Hematopoietic multipotent progenitor cell treated with erythropoietin and hydrocortisone succinate and interleukin-3 and kit ligand, for 6 days (in vitro differentiated cells): ENCODE measurements around the gene CHKB.

Source experiments
- DNase-seq: peaks from one replicate; pipeline ENCODE4 v3.0.0-alpha.2; 2015

The CHKB gene

DNA sequence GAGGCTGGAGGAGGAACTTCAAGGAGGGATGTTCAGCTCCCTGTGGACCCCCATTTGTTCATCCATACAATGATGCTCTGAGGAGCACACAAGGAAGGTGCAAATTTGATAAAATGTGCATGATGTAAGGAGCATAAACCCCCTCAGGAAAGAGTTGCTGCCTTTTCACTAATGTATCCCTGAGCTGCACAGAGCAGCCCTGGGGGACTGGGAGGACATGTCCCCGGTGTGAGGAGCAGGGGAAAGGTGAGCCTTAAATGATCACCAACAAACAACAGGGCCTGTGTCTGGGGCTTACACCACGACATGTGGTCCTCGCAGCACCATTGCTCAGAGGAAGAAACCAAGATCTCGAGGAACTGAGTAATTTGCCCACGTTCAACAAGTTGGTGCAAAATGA is 14.4 kb upstream of the CHKB start:
- DNase-seq: no peak

DNA sequence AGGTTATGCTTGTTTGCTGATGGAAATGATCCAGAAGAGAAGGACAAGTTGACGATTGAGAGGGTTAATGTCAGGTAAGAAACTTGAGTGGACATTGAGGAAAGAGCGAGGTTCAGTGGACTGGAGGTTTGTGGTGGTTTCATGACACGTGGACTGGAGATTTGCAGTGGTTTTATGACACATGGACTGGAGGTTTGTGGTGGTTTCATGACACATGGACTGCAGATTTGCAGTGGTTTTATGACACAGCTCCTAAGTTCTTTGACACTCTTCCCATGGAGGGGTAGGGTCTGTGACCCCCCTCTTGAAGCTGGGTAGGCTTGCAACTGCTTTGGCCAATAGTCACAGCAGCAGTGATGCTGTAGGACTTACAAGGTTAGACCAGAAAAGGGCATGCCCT is 12.5 kb upstream of the CHKB start:
- DNase-seq: no peak

DNA sequence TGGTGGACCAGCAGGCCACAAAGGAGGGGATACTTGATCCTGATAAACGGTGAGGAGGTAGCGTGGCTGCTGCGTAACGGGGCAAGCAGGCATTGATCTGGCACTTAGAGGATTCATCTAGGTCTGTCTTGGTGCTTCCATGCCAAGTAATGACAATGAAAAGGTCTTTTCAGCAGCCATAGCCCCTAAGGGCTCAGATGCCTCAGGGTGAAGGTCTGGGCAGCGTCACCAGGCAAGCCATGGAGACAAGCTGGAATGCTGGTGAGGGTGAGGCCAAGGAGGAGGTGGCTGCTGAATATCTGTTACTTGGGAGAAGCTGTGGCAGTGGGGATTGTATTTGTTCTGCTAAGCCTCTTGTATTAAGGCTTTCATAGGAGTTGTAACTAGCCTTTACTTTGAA is 4.8 kb upstream of the CHKB start:
- DNase-seq: no peak

DNA sequence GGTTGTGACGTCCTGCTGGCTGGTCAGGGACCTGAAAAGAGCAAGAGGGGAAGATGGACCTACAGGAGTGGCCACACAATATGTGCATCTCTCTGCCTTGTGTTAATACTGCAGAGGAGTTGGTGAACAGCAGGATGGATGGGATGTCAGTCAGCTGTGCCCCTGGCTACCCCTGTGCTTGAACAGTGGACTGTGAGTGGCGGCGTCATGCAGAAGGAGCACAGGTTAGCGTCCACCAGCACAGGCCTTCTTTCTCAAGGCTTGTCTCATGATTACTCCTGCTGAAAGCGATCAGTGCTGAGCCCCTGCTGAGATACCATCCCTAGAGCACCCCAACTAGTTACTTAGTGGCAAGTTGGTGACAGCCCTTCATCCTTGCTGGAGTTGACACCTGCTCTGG is 3.8 kb upstream of the CHKB start:
- no peak for DNase-seq

DNA sequence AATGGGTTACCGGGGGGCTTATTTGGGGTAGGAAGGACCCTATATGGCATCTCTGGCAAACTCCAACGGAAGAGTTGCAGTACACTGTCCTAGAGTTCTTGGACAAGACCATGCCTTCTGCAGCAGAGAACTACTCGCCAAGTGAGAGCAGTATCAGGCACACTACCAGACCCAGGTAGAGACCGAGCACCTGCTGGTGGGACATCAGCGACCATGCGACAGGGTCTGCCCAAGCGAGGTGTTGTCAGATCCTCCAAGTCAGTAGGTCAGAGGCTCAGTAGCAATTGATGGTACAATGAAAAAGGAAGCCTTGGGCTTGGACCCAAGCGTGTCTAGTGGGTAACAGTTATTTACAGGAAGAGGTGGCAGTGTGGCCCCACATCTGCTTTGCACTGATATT is 3.1 kb upstream of the CHKB start:
- no peak for DNase-seq

DNA sequence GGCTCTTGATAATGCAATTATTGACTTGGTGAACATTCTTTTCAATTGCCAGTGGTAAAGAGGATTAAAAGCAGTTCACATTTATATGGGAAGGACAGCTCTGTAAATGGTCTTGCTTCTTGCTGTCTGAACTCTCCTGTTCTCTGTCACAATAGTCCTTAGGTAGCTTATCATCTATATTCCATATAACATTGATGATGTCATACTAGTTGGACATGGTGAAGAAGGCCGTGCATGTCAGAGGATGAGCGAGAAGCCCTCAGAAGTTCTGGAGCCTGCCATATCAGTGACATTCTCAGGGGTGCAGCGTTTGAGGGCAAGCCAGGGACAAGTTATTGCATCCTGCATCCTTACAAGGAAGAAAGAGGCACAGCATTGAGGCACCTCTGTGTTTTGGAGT is 2.6 kb upstream of the CHKB start:
- DNase-seq: no peak

DNA sequence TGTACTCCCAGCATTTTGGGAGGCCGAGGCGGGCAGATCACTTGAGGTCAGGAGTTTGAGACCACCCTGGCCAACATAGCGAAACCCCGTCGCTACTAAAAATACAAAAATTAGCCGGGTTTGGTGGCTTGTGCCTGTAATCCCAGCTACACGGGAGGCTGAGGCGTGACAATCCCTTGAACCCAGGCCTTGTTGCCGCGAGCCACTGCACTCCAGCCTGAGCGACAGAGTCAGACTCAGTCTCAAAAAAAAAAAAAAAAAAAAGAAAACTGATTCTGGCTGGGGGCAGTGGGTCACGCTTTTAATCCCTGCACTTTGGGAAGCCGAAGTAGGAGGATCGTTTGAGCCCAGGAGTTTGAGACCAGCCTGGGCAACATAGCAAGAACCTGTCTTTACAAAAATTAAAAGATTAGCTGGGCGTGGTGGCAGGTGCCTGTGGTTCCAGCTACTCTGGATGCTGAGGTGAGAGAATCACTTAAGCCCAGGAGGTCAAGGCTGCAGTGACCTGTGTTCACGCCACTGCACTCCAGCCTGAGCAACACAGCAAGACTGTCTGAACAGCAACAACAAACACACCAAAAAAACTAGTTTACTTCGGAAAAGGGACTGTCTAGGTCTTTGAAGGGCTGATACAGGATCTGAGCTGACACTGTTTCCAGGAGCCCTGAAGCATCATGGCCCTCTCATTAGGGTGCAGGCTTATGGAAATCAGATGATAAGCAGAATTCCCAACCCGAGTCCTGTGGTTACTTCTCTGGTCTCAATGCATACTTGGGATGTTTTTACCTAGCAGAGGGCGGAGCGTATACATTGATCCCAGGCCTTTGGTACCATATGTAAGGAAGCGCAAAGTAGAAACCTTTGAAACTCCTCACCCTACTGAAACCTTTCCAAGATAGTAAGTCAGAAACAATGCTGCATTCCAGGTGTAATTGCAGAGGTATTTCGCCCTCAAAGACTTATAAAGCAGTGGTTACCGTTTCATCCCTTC is 1.8 kb upstream of the CHKB start:
- DNase-seq: no peak

DNA sequence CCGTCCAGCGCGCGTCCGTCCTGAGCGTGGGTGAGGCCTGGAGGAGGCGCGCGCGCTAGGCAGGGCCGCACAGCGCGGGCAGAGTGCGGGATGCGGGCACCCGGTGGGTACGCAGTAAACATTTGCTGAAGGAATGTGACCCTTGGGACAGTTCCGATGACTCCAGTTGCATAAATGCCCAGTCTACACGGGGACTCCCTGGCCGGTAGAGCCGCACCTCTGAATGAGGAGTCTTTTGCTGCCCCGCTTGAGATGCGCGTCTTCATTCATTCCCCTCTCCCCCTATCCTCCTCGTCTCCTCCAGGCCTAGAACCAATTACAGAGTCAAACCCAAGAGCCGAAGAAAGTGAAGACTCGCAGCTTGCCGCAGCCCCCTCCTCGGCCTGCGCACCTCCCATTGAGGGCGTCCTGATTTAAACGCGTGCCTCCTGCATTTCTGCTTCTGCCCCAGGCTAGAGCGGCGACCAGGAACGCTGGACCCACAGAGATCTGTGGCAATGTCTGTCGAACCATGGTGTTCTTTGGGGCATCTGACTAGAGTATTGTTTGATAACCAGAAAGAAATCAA is 729 bp upstream of the CHKB start:
- no peak for DNase-seq

DNA sequence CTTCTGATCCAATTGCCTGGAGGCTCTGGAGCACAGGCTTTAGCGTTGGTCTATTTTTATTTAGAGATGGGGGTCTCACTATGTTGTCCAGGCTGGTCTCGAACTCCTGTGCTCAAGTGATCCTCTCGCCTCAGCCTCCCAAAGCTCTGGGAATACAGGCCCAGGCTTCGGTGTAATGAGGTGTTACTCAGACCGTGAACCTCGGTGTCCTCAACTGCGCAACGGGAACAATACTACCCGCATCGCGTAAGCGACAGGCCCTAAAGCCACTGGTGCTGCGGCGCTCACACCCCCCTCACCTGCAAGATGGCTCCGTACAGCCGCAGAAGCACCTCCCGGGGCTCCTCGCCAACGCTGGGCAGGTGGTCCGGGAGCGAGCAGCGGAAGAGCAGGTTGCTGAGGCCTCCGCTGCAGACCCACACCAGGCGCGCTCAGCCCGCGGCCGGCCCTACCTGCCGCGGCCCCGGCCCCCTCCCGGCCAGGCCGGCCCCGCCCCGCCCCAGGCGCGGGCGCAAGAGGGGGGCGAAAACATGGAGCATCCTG is 628 bp downstream of the CHKB start:
- peak; percentile 51 for DNase-seq

DNA sequence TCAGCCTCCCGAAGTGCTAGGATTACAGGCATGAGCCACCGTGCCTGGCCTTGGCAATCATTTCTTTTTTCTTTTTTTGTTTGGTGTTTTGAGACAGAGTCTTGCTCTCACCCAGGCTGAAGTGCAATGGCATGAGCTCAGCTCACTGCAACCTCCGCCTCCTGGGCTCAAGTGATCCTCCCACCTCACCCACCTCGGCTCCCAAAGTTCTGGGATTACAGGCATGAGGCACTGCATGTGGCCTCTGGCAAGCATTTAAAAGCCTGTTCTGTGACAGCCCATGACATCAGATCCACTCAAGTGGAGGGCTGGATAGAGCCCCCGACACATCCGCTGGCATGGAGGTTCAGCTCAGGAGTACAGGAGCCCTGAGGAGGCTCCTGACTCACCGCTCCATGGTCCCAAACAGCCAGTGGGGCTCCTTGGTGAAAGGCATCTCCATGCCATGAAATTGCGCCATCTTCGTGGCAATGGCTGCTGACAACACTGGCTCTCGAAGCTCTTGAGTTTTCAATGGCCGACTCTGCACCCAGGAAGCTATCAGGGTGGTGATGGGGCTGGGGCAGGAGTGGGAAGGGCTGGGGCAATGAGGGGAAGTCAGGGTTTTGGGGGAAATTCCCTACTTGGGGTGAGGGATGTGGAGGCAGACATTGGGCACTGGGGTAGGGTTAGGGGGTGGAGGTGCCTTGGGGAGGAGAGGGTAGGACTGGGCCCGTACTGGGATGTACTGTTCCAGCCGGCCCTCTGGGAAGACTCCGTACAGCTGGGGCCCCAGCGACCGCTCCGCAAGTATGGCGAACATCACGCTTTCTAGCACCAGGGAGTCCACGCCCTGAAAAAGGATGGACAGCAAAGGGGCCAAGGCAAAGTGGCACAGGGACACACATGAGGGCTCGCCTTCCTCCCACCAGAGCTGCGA is 1.4 kb downstream of the CHKB start:
- DNase-seq: no peak

DNA sequence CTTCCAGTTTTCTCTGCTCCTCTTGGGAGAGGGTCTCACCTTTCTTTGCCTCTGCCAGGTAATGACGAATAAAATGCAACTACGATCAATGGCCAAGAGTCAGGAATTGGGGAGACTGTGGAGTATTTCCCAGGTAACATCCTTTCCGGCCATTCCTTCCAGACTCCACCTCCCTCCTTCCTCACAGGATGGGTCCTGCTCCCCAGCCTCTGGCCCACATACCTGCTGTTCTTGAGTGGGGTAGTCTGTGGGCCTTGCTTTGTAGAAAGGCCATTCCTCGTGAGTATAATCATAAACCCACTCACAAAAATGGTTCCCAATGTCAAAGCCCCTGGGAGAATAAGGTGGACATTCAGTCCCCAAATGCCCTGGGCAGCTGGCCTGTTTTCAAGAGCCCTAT is 2.9 kb downstream of the CHKB start:
- DNase-seq: no peak

DNA sequence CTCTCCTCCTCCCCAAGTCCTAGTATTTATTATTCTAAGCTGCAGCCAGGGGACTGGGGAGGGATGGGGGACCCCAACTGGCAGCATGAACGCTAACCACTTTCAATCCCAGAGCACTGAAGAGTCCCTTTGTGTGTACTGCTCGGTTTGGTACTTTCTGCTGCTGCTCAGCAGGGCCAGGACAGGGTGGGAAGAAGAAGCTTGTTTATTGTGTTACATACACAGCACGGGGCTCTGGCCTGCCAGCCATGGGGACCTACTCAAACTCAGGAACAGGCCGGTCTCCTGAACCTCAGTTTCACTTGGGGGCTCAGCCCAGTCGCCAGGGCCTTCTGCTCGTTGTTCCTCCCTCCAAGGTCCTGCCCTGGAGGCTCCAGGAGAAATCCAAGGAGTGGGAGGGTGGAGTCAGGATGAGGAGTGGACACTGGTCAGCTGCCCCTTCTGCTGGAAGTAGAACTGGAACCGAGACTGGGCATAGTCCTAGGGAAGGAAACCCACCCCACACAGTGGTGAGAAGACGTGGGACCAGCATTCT is 3.8 kb downstream of the CHKB start:
- no peak for DNase-seq

DNA sequence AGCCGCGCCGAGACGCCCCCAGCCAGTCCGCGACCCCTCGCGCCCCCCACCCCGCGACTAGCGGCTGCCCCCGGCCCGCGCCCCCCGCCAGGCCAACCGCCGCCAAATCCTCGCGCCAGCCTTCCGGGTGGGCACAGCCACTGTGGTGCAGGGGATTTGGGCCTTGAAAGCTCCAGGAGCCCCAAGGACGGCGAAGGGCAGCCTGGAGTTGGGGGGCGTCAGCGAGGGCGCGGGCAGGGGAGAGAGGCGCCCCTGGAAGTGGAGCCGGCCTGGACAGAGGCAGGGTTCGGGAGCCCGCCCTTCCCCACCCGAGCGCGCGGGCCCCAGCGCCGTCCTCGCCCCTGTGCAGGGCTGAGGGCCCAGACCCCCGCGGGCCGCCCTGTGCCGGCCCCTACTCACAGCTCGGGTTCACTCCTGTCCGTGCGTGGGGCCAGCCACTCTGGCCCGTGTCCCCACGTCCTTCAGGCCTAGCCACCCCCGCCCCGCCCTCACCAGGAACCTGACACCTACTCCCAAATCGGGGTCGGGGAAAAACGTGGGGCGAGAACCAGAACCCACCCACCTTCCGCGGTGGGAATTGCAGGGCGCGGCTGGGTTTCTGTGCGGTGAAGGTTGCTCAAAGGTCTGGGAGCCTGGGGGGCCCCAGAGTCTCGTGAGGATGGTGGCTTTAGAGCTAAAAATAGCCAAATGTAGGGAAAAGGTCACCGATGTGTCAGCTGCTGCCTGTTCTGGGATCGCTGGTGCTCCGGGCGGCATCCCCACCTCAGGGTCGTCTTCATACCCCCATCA is 4.5 kb downstream of the CHKB start, which contains the start of gene CPT1B:
CPT1B (minus strand) TSS at position 441 of the 789 bp plus-strand sequence. CDS start 512 bp downstream, outside the sequence.
- no peak for DNase-seq

DNA sequence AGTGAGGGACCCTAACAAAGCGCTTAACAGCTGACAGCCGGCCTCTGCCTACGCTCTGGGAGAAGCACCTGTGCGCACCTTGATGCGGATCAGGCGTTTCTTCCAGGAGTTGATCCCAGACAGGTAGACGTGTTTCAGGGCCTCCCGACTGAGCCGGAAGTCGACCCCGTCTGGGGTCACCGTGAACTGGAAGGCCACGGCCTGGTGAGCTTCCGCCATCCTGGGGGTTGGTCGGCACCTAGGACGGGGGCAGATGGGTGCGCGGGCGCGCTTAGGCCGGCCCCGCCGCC is 5.0 kb downstream of the CHKB start:
- DNase-seq: no peak

DNA sequence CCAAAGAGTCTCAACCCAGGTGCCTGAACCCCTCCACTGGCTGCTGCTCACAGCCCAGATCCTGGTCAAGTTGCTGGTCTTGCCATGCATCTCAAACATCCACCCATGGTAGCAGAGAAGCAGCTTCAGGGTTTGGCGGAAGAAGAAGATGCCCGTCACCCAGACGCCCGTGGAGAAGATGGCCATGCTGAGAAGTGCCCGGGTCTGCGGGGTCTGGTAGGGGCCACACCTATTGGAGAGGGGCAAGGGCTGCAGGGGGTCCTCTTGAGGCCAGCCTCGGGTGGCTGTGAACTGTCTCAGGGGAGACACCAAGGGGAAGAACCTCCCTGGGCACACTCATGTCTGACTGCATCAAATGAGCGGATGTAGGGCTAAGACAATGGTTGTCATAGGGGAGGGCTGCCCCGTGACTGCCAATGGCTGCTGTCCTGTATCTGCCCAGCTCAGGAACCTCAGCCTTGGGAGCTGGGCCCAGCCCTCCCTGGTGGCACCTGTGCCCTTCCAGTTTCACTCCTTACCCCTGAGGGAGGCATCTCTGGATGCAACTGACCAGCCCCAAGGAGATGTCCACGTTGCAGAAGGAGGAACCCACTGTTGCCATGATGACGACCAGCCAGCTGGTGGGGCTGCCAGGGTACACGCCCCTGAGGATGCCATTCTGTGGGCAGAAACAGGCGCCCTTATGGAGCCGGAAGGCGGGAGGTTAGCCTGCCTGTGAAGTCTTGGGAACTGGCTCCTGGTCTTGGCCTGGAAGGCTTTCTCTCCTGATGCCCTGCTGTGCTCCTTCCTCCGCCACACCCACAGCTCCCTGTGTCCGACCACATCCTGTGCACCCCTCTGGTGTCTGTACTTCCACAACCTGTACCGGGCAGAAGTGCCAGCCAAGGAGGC is 5.6 kb downstream of the CHKB start:
- no peak for DNase-seq

DNA sequence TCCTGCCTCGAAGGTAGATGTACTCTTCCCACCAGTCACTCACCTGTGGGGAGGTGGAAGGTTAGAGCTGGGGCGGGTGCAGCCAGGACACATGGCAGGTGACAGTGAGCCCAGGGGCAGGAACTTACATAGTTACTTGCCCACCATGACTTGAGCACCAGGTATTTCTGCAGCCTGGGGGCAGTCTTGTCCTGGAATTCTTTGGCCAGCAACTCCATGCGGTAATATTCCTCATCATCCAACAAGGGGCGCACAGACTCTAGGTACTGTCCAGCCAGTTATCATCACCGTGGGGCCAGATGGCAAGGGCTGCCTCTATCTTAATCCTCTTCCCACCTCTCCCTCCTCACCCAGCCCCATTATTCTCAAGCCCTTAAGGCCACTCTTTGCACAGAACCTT is 6.6 kb downstream of the CHKB start:
- DNase-seq: peak; percentile 50

DNA sequence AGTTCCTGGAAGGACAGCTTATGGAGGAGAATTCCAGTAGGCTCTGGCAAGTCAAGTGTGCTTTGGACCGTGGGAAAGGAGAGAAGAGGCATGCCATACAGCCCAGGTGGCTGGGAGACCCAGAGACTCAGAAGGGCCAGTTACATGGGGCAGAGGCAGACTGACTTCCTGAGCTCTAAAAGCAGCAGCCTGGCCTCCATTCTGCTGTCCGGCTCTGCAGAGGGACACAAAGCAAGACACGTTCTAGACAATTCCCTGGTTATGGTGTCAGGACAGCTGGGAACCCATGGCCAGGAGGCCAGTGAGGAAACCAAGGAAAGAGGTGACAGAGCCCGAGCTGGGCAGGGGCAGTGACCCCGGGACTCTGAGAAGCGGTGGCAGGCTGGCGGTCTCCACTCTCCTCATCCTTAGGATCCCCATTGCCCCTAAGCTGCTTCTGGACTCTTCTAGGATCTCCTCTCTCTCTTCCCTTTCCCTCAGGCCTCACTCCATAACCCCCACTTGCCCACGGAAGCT is 7.2 kb downstream of the CHKB start:
- no peak for DNase-seq

DNA sequence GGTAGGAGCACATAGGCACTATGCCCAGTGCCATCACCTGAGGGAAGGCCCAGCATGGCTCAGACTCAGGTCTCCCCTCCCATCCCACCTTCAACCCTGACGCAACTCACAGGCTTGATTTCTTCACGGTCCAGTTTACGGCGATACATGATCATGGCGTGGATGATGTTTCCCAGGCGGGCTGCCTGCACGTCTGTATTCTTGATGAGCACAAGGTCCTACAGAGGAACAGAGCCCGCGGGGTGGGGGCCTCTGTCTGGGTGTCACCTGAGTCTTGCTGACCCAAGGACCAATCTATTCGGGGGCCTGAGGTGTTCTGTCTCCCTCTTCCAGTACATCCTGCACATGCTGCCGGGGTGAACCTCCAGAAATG is 8.3 kb downstream of the CHKB start:
- DNase-seq: no peak

DNA sequence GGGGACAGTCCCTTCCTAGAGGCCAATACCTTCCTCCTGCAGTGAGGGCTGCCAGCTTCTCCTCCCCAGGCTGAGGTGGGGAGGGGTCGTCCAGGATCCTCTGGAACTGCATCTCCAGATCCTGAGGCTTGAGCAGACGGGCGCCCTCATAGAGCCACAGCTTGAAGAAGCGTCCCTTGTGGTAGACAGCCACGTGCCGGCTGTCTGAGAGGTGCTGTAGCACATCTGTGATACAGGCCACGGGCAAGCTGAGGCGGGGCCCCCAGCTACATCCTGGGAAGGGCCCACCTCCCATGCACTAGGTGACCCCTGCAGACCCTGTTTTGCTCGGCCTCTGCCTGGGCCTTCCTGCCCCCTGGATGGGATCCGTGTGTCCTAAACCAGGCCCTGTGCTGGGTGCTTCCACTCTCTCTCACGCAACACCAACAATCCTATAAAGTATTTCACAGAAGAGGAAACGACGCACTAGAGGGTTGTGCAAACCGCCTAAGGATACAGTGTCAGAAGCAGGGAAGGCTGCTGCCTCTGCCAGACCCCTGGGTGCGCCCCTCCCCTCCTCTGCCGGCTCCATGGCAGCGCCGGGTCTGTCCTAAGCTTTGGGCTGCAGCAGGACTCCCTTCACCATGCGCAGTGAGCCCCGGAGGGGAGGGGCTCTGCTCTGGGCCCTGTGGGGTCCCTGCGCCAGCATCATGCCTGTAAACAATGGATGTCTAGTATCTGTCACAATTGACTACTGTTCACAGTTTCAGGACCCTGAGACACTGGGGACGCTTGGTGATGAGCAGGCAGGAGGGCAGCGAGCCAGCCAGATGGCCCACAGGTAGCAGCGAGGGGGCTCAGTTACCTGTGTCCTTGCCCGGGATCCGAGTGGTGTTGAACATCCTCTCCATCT is 8.9 kb downstream of the CHKB start:
- DNase-seq: no peak

DNA sequence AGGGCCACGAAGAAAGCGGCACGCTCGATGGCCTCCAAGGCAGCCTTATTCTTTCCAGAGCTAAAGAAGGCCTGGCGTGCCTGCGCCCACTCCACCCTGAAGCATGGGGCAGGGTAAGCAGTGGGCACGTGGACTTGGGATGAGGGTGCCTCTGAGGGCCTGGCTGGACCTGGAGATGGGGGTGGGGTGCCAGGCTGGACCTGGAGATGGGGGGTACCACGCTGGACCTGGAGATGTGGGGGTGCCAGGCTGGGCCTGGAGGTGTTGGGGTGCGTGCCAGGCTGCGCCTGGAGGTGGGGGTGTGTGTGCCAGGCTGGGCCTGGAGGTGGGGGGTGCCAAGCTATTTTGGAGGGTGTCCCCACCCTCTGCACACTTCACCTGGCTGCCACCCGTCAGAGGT is 9.7 kb downstream of the CHKB start:
- DNase-seq: no peak
